SU-DHL-6 (cell line): ENCODE results near the gene OR6K3.

ENCODE experiments used
- EZH2phosphoT487 ChIP-seq: fragments of 200-600 bp; sonication (generic), shearing (Covaris generic); conservative IDR thresholded peaks from 2 replicates; pipeline ENCODE4 v1.6.1; 2018; ENCODE audit warnings: mild to moderate bottlenecking, antibody characterized with exemption, low read length, moderate library complexity, mixed read lengths
- TF ChIP-seq, protein P1 (sequence below): fragments of 200-600 bp; sonication (generic); IDR thresholded peaks from one replicate; pipeline ENCODE4 v1.5.1; 2017; ENCODE audit warnings: antibody characterized with exemption, mild to moderate bottlenecking, low read length, moderate library complexity; ENCODE audit not compliant: insufficient read depth, poor library complexity, severe bottlenecking

DNA sequence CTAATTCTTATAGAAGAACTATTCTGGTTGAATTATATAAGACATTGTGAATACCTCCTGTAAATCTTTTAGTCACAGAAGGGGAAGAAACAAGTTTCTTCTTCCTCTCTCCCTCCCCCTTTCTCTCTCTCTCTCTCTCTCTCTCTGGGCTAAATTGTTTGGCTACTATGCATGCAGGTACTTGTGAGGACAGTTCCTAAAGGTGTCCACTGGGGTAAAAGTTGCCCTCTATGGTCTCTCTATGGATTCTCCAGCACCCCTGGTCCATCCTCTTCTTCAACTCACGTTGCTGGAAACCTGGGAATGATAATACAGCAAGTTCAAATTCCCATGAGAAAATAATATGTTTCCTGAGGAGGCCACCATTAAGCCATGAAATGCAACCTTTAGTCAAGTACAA lies 5.8 kb downstream of the OR6K3 start:
- TF ChIP-seq, protein P1, sequence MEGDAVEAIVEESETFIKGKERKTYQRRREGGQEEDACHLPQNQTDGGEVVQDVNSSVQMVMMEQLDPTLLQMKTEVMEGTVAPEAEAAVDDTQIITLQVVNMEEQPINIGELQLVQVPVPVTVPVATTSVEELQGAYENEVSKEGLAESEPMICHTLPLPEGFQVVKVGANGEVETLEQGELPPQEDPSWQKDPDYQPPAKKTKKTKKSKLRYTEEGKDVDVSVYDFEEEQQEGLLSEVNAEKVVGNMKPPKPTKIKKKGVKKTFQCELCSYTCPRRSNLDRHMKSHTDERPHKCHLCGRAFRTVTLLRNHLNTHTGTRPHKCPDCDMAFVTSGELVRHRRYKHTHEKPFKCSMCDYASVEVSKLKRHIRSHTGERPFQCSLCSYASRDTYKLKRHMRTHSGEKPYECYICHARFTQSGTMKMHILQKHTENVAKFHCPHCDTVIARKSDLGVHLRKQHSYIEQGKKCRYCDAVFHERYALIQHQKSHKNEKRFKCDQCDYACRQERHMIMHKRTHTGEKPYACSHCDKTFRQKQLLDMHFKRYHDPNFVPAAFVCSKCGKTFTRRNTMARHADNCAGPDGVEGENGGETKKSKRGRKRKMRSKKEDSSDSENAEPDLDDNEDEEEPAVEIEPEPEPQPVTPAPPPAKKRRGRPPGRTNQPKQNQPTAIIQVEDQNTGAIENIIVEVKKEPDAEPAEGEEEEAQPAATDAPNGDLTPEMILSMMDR = no peak
- TF ChIP-seq EZH2phosphoT487 = no peak
